GM18505 (cell line): Measurements from ENCODE around the gene TRIM62.

Experiments used
- ATAC-seq: cut with Tn5 transposase; IDR thresholded peaks from one replicate; pipeline ENCODE4 v1.9.1; 2021; ENCODE audit not compliant: unreplicated experiment
- POLR2A ChIP-seq: IDR thresholded peaks from 4 replicates; pipeline ENCODE4 v1.6.1; 2011; ENCODE audit warnings: borderline replicate concordance; ENCODE audit not compliant: insufficient read depth, insufficient read length; ENCODE audit errors: extremely low read depth

Gene TRIM62

DNA sequence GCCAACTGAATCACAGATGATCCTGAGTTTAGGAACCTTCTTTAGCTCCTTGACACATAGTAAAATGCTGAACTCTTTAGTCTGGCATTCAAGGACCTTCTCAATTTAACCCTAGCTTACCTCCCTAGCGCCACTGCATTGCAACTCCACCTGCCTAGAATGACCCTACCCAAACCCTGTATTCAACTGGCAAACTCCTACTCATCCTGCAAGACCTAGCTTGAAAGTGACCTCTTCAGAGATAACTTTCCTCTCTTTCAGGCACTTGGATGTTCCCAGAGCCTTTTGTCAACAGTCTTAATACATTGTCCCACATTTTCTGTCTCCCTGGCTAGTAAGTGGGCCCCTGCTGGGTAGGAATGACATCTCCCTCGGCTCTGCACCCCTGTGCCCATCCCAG, 19.7 kb downstream of the TRIM62 start:
- TF ChIP-seq POLR2A: no peak
- no peak for ATAC-seq

GRCh38 chr1:33161061-33161681, 20.7 kb downstream of the TRIM62 start:
- no peak for ATAC-seq
- no peak for TF ChIP-seq POLR2A

GRCh38 chr1:33159577-33159976, 22.3 kb downstream of the TRIM62 start:
- no peak for ATAC-seq
- no peak for TF ChIP-seq POLR2A

DNA sequence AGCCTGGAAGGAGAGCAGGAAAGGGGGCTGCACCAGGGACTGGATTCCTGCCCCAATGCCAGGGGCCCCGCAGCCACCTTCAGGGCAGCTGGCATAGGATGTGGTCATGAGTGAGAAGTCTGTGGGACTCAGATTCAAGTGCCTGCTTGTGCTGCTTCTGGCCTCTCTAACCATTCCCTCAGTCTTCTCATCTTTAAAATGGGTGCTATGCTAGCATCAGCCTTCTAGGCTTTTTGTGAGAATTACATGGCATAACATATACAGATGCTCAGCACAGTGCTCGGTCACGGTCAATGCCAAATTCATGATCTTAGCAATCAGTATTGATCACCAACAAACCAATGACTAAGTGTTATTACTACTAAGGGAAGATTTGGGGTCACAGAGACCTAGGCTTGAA, 23.5 kb downstream of the TRIM62 start:
- no peak for ATAC-seq
- no peak for TF ChIP-seq POLR2A

DNA sequence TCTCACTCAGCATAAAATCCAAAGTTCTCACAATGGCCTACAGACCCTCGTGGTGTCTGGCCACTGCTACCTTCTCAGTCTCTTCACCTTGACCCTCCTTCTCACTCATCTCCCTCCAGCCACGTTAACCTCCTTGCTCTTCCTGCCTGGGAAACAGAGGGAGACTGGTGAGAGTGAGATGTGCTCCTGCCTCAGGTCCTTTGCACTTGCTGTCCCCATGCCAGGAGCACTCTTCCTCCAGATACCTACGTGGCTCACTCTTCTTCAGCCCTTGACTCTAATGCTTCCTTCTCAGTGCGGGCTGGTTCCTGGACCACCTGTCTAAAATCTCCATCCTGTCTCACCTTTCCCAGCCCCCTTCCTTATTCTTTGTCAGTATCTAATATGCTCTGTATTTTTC, 24.7 kb downstream of the TRIM62 start:
- ATAC-seq: no peak
- no peak for TF ChIP-seq POLR2A

DNA sequence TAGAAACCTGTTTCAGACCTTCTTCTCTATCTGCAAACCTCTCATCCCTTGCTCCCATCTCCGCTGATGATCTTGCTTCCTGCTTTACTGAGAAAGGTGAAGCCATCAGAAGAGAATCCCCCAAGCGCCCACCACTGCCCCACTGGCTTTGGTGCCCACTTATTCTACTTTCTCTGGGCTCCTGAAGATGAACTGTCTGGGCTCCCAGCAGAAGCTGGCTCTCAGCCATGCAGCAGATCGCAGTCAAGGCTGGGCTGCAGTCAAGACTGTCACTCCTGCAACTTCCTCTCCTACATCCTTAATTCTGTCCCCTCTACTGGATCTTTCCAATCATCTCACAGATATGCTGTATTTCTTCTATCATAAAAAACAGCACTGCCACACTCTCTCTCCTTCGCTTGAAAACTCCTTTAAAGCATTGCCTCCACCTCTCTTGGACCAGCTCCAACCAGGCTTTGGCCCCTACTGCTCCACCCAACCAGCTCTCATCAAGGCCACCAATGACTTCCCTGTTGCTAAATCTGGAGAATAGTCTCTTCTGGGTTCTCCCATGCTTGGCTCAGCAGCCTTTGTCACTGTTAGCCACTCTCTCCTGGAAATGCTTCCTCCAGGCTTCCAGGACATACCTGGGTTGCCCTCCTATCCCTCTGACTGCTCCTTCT, 25.8 kb downstream of the TRIM62 start:
- no peak for ATAC-seq
- TF ChIP-seq POLR2A: no peak

GRCh38 chr1:33153650-33154049, 28.2 kb downstream of the TRIM62 start:
- ATAC-seq: no peak
- TF ChIP-seq POLR2A: no peak

DNA sequence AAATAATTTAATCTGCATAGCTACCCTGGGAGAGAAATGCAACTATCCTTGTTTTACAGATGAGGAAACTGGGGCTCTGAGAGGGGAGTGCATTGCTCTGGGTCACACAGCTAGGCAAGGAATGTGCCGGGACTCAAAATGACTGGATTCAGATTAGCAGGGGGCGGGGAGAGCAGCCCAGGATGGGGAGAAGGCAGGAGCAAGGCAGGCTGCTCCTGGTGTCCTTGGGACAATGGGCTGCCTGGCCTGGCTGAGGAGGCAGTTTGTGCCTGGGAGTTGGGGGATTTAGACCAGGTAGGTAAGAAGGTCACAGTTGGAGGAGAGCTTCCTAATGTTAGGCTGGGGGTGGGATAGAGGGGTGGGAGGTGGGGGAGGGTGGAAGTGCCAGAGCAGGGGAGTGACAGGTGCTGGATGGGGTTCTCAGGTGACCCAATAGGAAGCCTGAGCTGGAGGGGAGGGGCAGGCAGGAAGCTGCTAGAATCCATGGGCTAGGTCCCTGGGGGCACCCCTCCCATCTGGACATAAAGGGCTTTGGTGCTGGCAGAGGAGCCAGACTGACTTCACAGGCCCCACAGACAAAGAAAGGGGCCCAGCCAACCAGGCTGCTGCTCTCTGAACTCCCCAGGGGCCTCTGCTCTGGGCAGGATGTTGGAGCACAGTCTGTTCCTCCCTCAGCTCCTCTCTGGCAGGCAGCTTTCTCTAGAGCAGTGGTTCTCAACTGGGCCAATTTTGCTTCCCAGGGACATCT, 29.0 kb downstream of the TRIM62 start:
- ATAC-seq: no peak

DNA sequence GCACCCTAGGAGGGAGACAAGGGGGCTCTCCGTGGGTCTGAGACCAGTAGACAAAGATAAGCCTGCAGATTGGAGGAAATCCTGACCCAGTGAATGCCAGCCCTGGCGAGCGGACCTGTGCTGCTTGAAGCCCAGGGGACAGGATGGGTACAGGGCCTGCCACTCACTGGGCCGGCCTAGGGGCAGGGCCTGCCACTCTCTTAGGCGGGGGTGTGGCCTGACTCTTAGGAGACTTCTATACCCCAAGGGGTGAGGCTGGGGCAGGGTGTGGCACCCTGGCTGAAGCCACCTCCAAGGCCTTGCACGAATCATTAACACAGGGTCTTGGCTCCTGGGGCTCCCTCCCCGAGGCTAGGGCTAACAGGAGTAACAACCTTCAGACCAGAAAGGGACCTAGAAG, 30.7 kb downstream of the TRIM62 start:
- no peak for ATAC-seq
- TF ChIP-seq POLR2A: no peak

More for the DNA sequence above, 29.0 kb downstream of the TRIM62 start:
- TF ChIP-seq POLR2A: no peak

- TF ChIP-seq POLR2A: no peak
- ATAC-seq: no peak
Observed at GRCh38 chr1:33150522-33150921, 31.3 kb downstream of the TRIM62 start.

DNA sequence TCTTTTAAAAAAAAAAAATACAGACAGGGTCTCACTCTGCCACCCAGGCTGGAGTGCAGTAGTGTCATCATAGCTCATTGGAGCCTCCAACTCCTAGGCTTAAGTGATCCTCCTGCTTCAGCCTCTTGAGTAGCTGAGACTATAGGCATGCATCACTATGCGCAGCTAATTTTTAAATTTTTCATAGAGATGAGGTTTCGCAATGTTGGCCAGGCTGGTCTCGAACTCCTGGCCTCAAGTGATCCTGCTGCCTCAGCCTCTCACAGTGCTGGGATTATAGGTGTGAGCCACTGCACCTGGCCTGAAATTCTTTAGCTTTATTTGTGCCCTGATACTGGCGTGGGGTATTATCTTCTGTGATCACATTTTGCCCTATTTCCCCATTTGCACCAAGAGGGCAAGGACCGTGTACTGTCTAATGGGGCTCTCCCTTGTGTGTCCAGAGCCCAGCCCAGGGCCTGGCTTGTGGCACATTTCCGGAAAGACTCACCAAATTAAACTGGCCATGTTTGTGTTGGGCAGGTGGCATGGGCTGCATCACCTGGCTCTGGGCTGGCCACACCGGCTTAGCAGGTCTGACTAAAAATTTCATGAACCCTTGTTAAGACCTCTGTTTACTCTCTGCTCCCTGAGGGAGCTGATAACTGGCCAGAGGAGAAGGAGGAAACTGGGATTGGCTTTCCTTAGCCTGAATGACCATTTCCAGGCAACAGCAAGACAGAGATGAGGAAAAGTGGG, 32.2 kb downstream of the TRIM62 start:
- no peak for ATAC-seq
- TF ChIP-seq POLR2A: no peak

- no peak for ATAC-seq
Observed at GRCh38 chr1:33148615-33149014, 33.2 kb downstream of the TRIM62 start.

GRCh38 chr1:33147997-33148314, 33.9 kb downstream of the TRIM62 start:
- no peak for ATAC-seq
- TF ChIP-seq POLR2A: no peak

More at GRCh38 chr1:33148615-33149014, 33.2 kb downstream of the TRIM62 start:
- TF ChIP-seq POLR2A: no peak
